Epithelial cell of proximal tubule (primary cell): ENCODE measurements around the gene NPBWR2. TPM values are rescaled to one million over a fixed set of nuclear protein-coding genes. Genes with fewer than 3 reads are reported as not detected.
"Not testable (repeated sequence)": the region's sequence is repeated elsewhere in the genome, so short reads cannot be mapped to it uniquely, and the experiment has no call there.

Source experiments
- DNase-seq: peaks from one replicate; pipeline ENCODE4 v3.0.0-alpha.2; 2011; ENCODE audit warnings: low read depth
- H3K4me3 ChIP-seq: 2 replicates; pipeline ENCODE4 v1.5.1; 2011; ENCODE audit warnings: low read depth, mild to moderate bottlenecking, low read length
- total RNA-seq: library from RNA; depleted of rRNA; stranded (reverse); fragments of >200 nt; gene quantifications from 2 replicates; pipeline ENCODE4 v1.2.3, GENCODE V29; 2015
- TF ChIP-seq, protein P1 (sequence below): conservative IDR thresholded peaks from 2 replicates; pipeline ENCODE4 v1.5.1; 2012; ENCODE audit warnings: low read depth, mild to moderate bottlenecking, low read length

Gene NPBWR2
- total RNA-seq, 1 donor from 2014 or later, result not detected

DNA sequence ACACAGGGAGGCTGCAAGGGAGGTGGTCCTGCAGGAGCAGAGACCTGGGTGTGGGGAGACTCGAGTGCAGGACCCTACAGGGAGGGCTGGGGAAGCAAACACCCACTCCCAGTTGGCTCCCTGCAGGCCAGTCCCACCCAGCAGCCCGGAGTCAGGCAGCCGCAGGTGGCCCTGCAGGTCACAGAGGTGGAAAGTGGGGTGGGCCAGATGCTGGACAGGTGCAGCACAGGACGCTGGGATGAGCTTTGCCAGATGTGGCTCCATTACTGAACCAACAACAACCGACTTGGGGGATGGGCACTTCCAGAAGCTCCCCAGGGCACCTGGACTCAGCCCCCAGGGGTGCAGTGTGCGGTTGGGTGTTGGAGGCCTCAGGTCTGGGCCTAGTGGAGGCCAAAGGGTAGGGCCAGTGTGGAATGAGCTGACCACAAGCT, 30.2 kb upstream of the NPBWR2 start:
- TF ChIP-seq, protein P1, sequence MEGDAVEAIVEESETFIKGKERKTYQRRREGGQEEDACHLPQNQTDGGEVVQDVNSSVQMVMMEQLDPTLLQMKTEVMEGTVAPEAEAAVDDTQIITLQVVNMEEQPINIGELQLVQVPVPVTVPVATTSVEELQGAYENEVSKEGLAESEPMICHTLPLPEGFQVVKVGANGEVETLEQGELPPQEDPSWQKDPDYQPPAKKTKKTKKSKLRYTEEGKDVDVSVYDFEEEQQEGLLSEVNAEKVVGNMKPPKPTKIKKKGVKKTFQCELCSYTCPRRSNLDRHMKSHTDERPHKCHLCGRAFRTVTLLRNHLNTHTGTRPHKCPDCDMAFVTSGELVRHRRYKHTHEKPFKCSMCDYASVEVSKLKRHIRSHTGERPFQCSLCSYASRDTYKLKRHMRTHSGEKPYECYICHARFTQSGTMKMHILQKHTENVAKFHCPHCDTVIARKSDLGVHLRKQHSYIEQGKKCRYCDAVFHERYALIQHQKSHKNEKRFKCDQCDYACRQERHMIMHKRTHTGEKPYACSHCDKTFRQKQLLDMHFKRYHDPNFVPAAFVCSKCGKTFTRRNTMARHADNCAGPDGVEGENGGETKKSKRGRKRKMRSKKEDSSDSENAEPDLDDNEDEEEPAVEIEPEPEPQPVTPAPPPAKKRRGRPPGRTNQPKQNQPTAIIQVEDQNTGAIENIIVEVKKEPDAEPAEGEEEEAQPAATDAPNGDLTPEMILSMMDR, result no peak
- H3K4me3 ChIP-seq, result no peak overlapping the region
- no peak for DNase-seq

DNA sequence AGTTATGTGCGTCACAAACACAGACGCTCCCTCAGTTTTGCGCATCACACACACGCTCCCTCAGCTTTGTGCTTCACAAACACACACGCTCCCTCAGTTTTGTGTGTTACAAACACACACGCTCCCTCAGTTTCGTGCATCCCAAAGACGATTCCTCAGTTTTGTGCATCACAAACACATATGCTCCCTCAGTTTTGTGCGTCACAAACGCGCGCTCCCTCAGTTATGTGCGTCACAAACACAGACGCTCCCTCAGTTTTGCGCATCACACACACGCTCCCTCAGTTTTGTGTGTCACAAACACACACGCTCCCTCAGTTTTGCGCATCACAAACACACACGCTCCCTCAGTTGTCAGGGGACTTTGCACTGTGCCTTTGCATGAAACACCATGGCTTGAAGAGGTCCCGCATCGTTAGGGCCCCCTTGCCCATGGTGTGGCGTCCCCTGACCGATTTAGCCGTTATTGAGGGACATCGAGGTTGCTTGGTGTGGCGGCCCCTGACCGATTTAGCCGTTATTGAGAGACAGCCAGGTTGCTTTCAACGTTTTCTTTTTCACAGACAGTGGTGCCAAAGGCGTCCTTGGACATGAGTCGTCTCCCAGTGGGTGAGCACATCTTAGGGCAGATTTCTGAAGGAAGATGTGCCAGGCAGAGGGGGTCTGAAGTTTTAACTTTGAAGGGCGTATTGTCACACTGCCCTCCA, 28.8 kb upstream of the NPBWR2 start:
- TF ChIP-seq, protein P1, result no peak
- DNase-seq, result no peak
- no peak overlapping the region for H3K4me3 ChIP-seq

DNA sequence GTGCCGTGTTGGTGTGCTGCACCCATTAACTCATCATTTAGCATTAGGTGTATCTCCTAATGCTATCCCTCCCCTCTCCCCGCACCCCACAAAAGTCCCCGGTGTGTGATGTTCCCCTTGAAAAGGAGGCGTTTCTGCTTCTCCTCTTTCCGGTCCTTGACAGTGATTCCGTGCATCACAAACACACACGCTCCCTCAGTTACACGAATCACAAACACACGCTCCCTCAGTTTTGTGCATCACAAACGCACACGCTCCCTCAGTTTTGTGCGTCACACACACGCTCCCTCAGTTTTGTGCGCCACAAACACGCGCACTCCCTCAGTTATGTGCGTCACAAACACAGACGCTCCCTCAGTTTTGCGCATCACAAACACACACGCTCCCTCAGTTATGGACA, 27.4 kb upstream of the NPBWR2 start:
- not testable (repeated sequence) for H3K4me3 ChIP-seq, DNase-seq

DNA sequence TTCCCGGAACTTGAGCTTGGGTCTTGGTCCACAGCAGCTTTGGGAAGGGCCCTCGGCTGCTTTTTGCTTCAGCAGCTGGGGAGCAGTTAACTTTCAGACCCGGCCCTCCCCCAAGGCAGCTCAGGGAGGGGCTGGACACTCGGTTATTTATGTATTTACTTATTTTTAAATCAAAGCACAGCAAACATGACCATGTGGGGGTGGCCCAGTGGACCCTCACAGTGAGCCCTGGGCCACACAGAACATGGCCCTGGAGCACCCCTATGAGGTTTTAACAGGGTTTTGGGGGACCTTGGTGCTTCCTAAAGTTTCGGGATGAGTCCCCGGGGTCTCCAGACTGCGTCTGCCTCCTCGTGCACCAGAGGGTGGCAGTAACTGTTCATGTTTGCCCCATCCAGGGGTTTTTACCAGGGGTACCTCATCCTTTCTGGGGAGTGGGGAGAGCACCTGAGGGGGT, 26.6 kb upstream of the NPBWR2 start:
- H3K4me3 ChIP-seq, result no peak overlapping the region
- DNase-seq, result no peak
- TF ChIP-seq, protein P1, result peak; percentile 50

DNA sequence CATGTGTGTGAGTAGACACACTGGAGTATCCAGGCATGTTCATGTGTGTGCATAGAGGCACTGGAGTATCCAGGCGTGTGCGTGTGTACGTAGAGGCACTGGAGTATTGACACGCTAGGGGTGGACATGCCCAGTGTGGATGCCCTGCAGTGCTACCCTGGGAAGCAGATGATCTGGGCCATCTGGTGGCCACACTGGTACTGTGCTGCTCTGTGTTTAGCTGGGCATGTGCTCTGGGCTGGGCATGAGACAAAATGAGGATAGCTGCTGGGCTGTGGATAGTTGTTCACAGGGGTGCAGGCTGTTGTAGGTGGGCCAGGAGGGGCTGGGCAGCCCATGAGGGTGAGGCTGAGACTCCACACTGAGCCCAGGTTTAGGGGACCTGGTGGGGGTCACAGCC, 24.0 kb upstream of the NPBWR2 start:
- no peak overlapping the region for H3K4me3 ChIP-seq
- TF ChIP-seq, protein P1, result peak; percentile 48
- no peak for DNase-seq

DNA sequence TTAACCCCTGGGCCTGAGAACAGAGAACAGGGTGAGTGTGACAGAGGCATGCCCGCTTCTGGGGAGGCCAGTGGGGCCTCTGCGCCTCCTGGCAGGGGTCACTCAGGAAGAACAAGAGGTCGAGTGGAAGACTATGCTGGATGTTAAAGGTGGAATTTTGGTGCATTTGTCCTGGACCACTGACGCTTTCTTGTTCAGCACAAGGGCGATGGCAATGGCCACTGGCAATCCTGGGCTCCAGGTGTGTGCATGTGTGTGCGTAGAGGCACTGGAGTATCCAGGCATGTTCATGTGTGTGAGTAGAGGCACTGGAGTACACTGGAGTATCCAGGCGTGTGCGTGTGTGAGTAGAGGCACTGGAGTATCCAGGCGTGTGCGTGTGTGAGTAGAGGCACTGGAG, 23.5 kb upstream of the NPBWR2 start:
- no peak for DNase-seq
- H3K4me3 ChIP-seq, result no peak overlapping the region
- TF ChIP-seq, protein P1, result no peak

DNA sequence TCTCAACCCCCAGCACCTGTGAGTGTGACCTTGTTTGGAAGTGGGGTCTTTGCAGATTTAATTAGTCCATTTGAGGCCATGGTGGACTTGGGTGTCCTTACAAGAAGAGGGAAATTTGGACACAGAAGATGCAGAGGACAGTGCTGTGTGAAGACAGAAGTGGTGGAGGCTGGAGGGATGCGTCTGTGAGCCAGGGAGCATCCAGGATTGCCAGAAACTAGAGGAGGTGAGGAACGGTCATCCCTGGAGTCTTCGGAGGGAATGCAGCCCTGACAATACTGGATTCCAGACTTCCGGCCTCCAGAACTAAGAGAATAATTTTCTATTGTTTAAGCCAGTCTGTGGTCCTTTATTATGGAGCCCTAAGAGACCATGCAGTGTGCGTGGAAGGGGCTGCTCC, 22.9 kb upstream of the NPBWR2 start:
- TF ChIP-seq, protein P1, result no peak
- no peak for DNase-seq
- no peak overlapping the region for H3K4me3 ChIP-seq
